Measurements from ENCODE around the gene SLC8A2. TPM values are rescaled to one million over a fixed set of nuclear protein-coding genes. Genes with fewer than 3 reads are reported as not detected.
A peak's percentile ranks its signal among the peaks of the same experiment; 100 is the strongest.

The SLC8A2 gene
- total RNA-seq, 1 donor from 2014 or later, result 14.5 TPM

DNA sequence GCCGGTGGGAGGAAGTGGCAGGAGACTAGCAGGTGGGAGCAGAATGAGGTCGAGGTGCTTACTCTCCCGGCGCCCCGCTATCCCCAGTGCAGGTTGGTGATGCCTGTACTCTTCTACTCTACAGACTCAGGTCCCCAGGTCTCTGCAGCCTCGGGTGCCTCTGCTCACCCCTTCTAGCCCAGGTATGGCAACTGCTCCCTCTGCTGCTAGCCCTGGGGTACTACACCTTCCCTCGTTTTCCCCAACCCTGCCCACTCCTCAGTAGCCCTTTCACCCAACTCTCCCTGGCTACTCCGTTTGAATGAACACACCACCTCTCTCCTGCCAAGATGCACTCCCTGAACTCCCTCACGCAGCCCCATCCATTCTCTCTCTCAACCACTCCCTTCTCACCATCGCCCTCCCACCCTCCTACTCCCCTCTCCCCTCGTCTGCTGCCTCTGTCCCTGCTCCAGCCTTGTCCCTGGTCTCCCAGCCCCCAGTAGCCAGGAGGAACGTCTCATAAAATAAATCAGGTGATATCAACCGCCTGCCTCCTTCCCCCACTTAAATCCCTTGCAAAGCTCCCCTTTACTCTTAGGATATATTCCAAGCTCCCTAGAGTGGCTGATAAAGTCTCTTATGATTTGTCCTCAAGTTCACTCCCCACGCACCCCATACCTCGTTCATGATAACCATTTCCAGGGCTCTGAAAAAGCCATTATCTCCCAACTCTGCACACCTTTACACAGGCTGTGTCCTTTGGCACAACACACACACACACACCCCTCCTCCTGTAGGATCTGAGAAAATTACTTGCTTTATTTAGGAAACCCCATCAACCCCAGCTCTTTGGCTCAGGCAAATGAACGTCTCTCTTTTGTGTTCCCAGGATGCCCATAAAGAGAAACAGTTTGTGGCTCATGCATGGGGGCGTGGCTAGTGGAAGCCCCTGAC lies 44.2 kb downstream of the SLC8A2 start:
- Histone ChIP-seq H3K4me1 (peaks cover 22% of the 10 kb centered on the region), H3K27me3 (peaks cover 42% of the 10 kb centered on the region), H3K36me3 (no peaks in the 10 kb centered on the region), H2AFZ (replicated peaks) (no peak overlapping the region), H4K20me1 (ENCODE audit: low read depth) (no peaks in the 10 kb centered on the region), H3K4me3 (peak overlapping the region; percentile 42), H3K9ac (no peak overlapping the region), H3K9me3 (ENCODE audit: low read depth) (no peaks in the 10 kb centered on the region), H3K4me2 (peak overlapping the region; percentile 84), H3K27ac (peak overlapping the region; percentile 60), H3F3A (ENCODE audit: low read depth) (peaks cover 45% of the 10 kb centered on the region), H3K79me2 (ENCODE audit: low read depth) (no peaks in the 10 kb centered on the region)
- H3K9me3 Mint-ChIP-seq, result no peaks in the 10 kb centered on the region
- peak overlapping the region; percentile 25 for H3K27ac Mint-ChIP-seq
- H3K36me3 Mint-ChIP-seq, result no peaks in the 10 kb centered on the region
- H3K4me1 Mint-ChIP-seq, result peaks cover 24% of the 10 kb centered on the region
- TF ChIP-seq EZH2 (IDR thresholded peaks at IDR 0.05) (no peak), EZH2phosphoT487 (IDR thresholded peaks at IDR 0.05) (no peak), CTCF (IDR thresholded peaks at IDR 0.05) (peak; percentile 81)
- peak; percentile 87 for DNase-seq (ENCODE audit: low spot score)
- H3K4me3 Mint-ChIP-seq, result no peak overlapping the region
- H3K27me3 Mint-ChIP-seq (ENCODE audit: insufficient read depth, low read depth), result peaks cover 25% of the 10 kb centered on the region

DNA sequence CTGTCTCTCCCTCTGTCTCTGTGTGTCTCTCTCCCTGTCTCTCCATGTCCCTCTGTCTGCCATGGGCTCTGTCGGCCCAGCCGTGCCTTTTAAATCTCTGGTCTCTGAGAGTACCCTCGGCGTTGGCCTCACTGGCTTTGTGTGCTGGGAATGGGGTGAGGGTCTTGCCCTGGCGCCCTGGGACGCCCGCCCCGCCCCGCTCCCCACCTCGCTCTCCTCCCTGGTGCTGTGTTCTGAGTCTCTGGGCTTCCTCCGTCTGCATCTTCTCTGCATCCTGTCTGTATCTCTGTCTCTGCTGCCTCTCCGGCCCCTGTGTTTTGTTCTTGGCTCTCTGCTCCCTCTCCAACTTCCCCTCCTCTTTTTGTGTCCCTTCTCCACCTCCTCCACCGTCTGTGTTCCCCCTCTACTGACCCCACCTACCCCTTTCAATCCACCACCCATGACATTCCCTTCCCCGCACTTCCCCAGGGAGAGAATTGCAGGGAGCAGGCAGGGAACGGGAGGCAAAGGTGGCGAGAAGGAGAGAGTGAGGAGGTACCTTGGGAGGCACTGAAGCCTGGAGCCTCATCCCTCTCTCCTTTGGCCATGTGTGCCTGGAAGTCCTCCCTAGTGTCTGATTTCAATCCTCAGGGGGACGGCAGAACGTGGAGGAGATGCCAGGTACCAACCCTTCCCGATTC lies 48.4 kb downstream of the SLC8A2 start:
- Histone ChIP-seq H3K36me3 (no peaks in the 10 kb centered on the region), H2AFZ (replicated peaks) (no peak overlapping the region), H3K27ac (no peak overlapping the region), H3F3A (ENCODE audit: low read depth) (peaks cover 41% of the 10 kb centered on the region), H3K79me2 (ENCODE audit: low read depth) (no peaks in the 10 kb centered on the region), H4K20me1 (ENCODE audit: low read depth) (peaks cover under 1% of the 10 kb centered on the region), H3K4me1 (peaks cover 41% of the 10 kb centered on the region), H3K27me3 (peaks cover 51% of the 10 kb centered on the region), H3K4me2 (peak overlapping the region; percentile 33), H3K9ac (no peak overlapping the region), H3K9me3 (ENCODE audit: low read depth) (no peaks in the 10 kb centered on the region), H3K4me3 (no peak overlapping the region)
- peaks cover 20% of the 10 kb centered on the region for H3K27me3 Mint-ChIP-seq (ENCODE audit: insufficient read depth, low read depth)
- H3K27ac Mint-ChIP-seq, result no peak overlapping the region
- peaks cover 43% of the 10 kb centered on the region for H3K4me1 Mint-ChIP-seq
- no peaks in the 10 kb centered on the region for H3K36me3 Mint-ChIP-seq
- H3K9me3 Mint-ChIP-seq, result no peaks in the 10 kb centered on the region
- H3K4me3 Mint-ChIP-seq, result peak overlapping the region; percentile 78
- no peak for DNase-seq (ENCODE audit: low spot score)
- TF ChIP-seq EZH2 (IDR thresholded peaks at IDR 0.05) (no peak), CTCF (IDR thresholded peaks at IDR 0.05) (no peak), EZH2phosphoT487 (IDR thresholded peaks at IDR 0.05) (no peak)

- Histone ChIP-seq H3K4me2 (peak overlapping the region; percentile 96), H3K4me1 (peaks cover 42% of the 10 kb centered on the region), H3K79me2 (ENCODE audit: low read depth) (no peaks in the 10 kb centered on the region), H3K4me3 (peak overlapping the region; percentile 57), H3K9me3 (ENCODE audit: low read depth) (no peaks in the 10 kb centered on the region), H3K27me3 (peaks cover 59% of the 10 kb centered on the region), H3K36me3 (no peaks in the 10 kb centered on the region), H2AFZ (replicated peaks) (no peak overlapping the region), H4K20me1 (ENCODE audit: low read depth) (peaks cover 8% of the 10 kb centered on the region), H3K27ac (no peak overlapping the region), H3F3A (ENCODE audit: low read depth) (peaks cover 43% of the 10 kb centered on the region), H3K9ac (no peak overlapping the region)
- H3K9me3 Mint-ChIP-seq, result no peaks in the 10 kb centered on the region
- H3K4me1 Mint-ChIP-seq, result peaks cover 50% of the 10 kb centered on the region
- TF ChIP-seq EZH2 (IDR thresholded peaks at IDR 0.05) (no peak), CTCF (IDR thresholded peaks at IDR 0.05) (no peak), EZH2phosphoT487 (IDR thresholded peaks at IDR 0.05) (no peak)
- H3K27me3 Mint-ChIP-seq (ENCODE audit: insufficient read depth, low read depth), result peaks cover 27% of the 10 kb centered on the region
- H3K36me3 Mint-ChIP-seq, result peaks cover 3% of the 10 kb centered on the region
- DNase-seq (ENCODE audit: low spot score), result no peak
- peak overlapping the region; percentile 58 for H3K27ac Mint-ChIP-seq
- peak overlapping the region; percentile 78 for H3K4me3 Mint-ChIP-seq
Measured at GRCh38 chr19:47422417-47423163, 49.1 kb downstream of the SLC8A2 start.
